HCT116 (cell line): ENCODE results near the gene ITGB6. TPM values are rescaled to one million over a fixed set of nuclear protein-coding genes. Genes with fewer than 3 reads are reported as not detected.

Experiments
- ATAC-seq: fragments of 200-7000 bp; cut with Tn5 transposase; 2 replicates; pipeline ENCODE4 v1.9.1; 2020; ENCODE audit warnings: mild to moderate bottlenecking, moderate library complexity
- BruUV-seq: library from RNA; stranded (reverse); fragments of 400-500 nt; replicated peaks from 2 replicates; lab custom pipeline; 2021; lab: Mats Ljungman, UMichigan
- CTCF ChIA-PET: fragments of 300-600 bp; sonication (Branson Sonifier 250); formaldehyde crosslinking; loops from one replicate; lab custom pipeline; 2021; ENCODE audit warnings: antibody characterized with exemption; lab: Charles Lee
- POLR2A ChIA-PET: fragments of 300-600, 350-600 bp; sonication (Branson Sonifier 250); formaldehyde crosslinking; loops from one replicate; lab custom pipeline; 2021; ENCODE audit warnings: antibody characterized with exemption; lab: Charles Lee
- RAD21 ChIA-PET, 2 experiments: fragments of 300-600 bp; sonication (Branson Sonifier 250); formaldehyde crosslinking; loops; one replicate each; lab custom pipeline; 2023; ENCODE audit warnings: low total read pairs in 2 of 2; ENCODE audit not compliant: uncharacterized antibody in 2 of 2, unreplicated experiment in 2 of 2, low non-redundant PET in 1 of 2; lab: Charles Lee
- DNase-seq: peaks from one replicate; pipeline ENCODE4 v3.0.0-alpha.2; 2010; ENCODE audit warnings: low read depth, low spot score
- H2AFZ ChIP-seq: fragments of 200-600 bp; shearing (Covaris generic), sonication (generic); 2 replicates; pipeline ENCODE4 v1.6.1; 2017; ENCODE audit warnings: low read depth, mixed run types, mixed read lengths, antibody characterized with exemption, low read length; ENCODE audit not compliant: poor library complexity, severe bottlenecking
- H3K27ac ChIP-seq: 2 replicates; pipeline ENCODE4 v1.5.1; 2012; ENCODE audit warnings: low read depth, low read length
- H3K27me3 ChIP-seq: fragments of 200-600 bp; sonication (generic); 2 replicates; pipeline ENCODE4 v1.6.1; 2016; ENCODE audit warnings: mixed run types, low read length, mixed read lengths; ENCODE audit not compliant: insufficient read depth
- H3K36me3 ChIP-seq, 2 experiments: fragments of 200-500 bp in 1 of 2; fragments of 200-600 bp in 1 of 2; sonication (Bioruptor generic) in 1 of 2; sonication (generic) in 1 of 2; 2 replicates each; pipeline versions ENCODE4 v1.5.1 to v1.6.1; 2014 to 2016; ENCODE audit warnings: low read length in 2 of 2, inconsistent platforms in 1 of 2, mixed read lengths in 1 of 2, mixed run types in 1 of 2; ENCODE audit not compliant: insufficient read depth in 2 of 2, control insufficient read depth in 1 of 2
- H3K4me1 ChIP-seq, 2 experiments: fragments of 200-600 bp in 1 of 2; sonication (generic) in 1 of 2; 2 replicates each; pipeline versions ENCODE4 v1.5.1 to v1.6.1; 2012 to 2017; ENCODE audit warnings: low read length in 2 of 2, inconsistent platforms in 1 of 2, mild to moderate bottlenecking in 1 of 2, mixed read lengths in 1 of 2, mixed run types in 1 of 2, moderate library complexity in 1 of 2; ENCODE audit not compliant: insufficient read depth in 2 of 2, control insufficient read depth in 1 of 2
- H3K4me2 ChIP-seq: fragments of 200-600 bp; sonication (generic); 2 replicates; pipeline ENCODE4 v1.6.1; 2017; ENCODE audit warnings: mixed run types, low read length, mixed read lengths
- H3K4me3 ChIP-seq, 2 experiments: fragments of 200-600 bp in 1 of 2; sonication (generic) in 1 of 2; replicated peaks in 1 of 2; 2 replicates each; pipeline ENCODE4 v1.5.1; 2011 to 2016; ENCODE audit warnings: low read length in 2 of 2, control low read depth in 1 of 2, low read depth in 1 of 2, mild to moderate bottlenecking in 1 of 2, mixed read lengths in 1 of 2, mixed run types in 1 of 2
- H3K79me2 ChIP-seq: fragments of 200-600 bp; sonication (generic); 2 replicates; pipeline ENCODE4 v1.6.1; 2017; ENCODE audit warnings: mild to moderate bottlenecking, mixed run types, low read length, moderate library complexity, mixed read lengths; ENCODE audit not compliant: insufficient read depth
- H3K9ac ChIP-seq: fragments of 200-600 bp; sonication (generic); 2 replicates; pipeline ENCODE4 v1.6.1; 2016; ENCODE audit warnings: low read length, mixed read lengths
- H3K9me2 ChIP-seq: fragments of 200-600 bp; sonication (generic), shearing (Covaris generic); 2 replicates; pipeline ENCODE4 v1.6.1; 2017; ENCODE audit warnings: mixed run types, mild to moderate bottlenecking, moderate library complexity; ENCODE audit not compliant: insufficient read depth
- H3K9me3 ChIP-seq, 2 experiments: fragments of 200-500 bp in 1 of 2; fragments of 200-600 bp in 1 of 2; sonication (Bioruptor generic) in 1 of 2; sonication (generic) in 1 of 2; 2 replicates each; pipeline ENCODE4 v1.6.1; 2014 to 2017; ENCODE audit warnings: low read length in 2 of 2, mixed read lengths in 2 of 2, inconsistent platforms in 1 of 2, low read depth in 1 of 2, mild to moderate bottlenecking in 1 of 2, mixed run types in 1 of 2, moderate library complexity in 1 of 2; ENCODE audit not compliant: control insufficient read depth in 1 of 2, insufficient read depth in 1 of 2
- H4K20me1 ChIP-seq: fragments of 200-600 bp; sonication (generic), shearing (Covaris generic); 2 replicates; pipeline ENCODE4 v1.6.1; 2017; ENCODE audit warnings: mixed run types, mild to moderate bottlenecking, moderate library complexity; ENCODE audit not compliant: insufficient read depth
- CBX3 ChIP-seq: IDR thresholded peaks from 2 replicates; pipeline ENCODE4 v1.6.1; 2012; ENCODE audit warnings: low read depth
- CEBPB ChIP-seq: IDR thresholded peaks from 2 replicates; pipeline ENCODE4 v1.6.1; 2012; ENCODE audit warnings: low read depth
- CTCF ChIP-seq, 3 experiments: fragments of 200-600 bp in 1 of 3; sonication (generic) in 1 of 3; IDR thresholded peaks in 2 of 3; conservative IDR thresholded peaks in 1 of 3; 2 replicates each; pipeline ENCODE4 v1.5.1; 2012 to 2017; ENCODE audit warnings: low read depth in 2 of 3, low read length in 2 of 3, antibody characterized with exemption in 1 of 3, borderline replicate concordance in 1 of 3, control low read depth in 1 of 3, mild to moderate bottlenecking in 1 of 3, mixed read lengths in 1 of 3, mixed run types in 1 of 3, moderate library complexity in 1 of 3; ENCODE audit not compliant: insufficient read depth in 1 of 3
- ELF1 ChIP-seq: IDR thresholded peaks from 2 replicates; pipeline ENCODE4 v1.6.1; 2012; ENCODE audit warnings: low read depth, borderline replicate concordance
- EZH2 ChIP-seq: fragments of 200-600 bp; sonication (generic); IDR thresholded peaks from 2 replicates; pipeline ENCODE4 v1.6.1; 2017; ENCODE audit warnings: antibody characterized with exemption, mixed run types
- FOSL1 ChIP-seq: IDR thresholded peaks from 2 replicates; pipeline ENCODE4 v1.6.1; 2012; ENCODE audit warnings: low read depth
- JUND ChIP-seq: IDR thresholded peaks from 2 replicates; pipeline ENCODE4 v1.6.1; 2012
- MAX ChIP-seq: IDR thresholded peaks from 2 replicates; pipeline ENCODE4 v1.6.1; 2012
- POLR2AphosphoS5 ChIP-seq: IDR thresholded peaks from 2 replicates; pipeline ENCODE4 v1.6.1; 2011; ENCODE audit warnings: mild to moderate bottlenecking, low read depth, low read length, moderate library complexity
- RAD21 ChIP-seq: IDR thresholded peaks from 2 replicates; pipeline ENCODE4 v1.6.1; 2012; ENCODE audit warnings: low read depth, mild to moderate bottlenecking
- REST ChIP-seq: IDR thresholded peaks from 2 replicates; pipeline ENCODE4 v1.6.1; 2012; ENCODE audit warnings: low read depth
- SIN3A ChIP-seq: IDR thresholded peaks from 2 replicates; pipeline ENCODE4 v1.6.1; 2012; ENCODE audit warnings: low read depth
- SP1 ChIP-seq: IDR thresholded peaks from 2 replicates; pipeline ENCODE4 v1.6.1; 2012; ENCODE audit warnings: low read depth
- YY1 ChIP-seq: IDR thresholded peaks from 2 replicates; pipeline ENCODE4 v1.6.1; 2011; ENCODE audit warnings: low read length, low read depth, moderate library complexity, mild to moderate bottlenecking; ENCODE audit not compliant: insufficient replicate concordance; ENCODE audit errors: extremely low read depth
- ZBTB33 ChIP-seq: IDR thresholded peaks from 2 replicates; pipeline ENCODE4 v1.6.1; 2011; ENCODE audit warnings: mild to moderate bottlenecking, low read length, moderate library complexity; ENCODE audit not compliant: insufficient replicate concordance; ENCODE audit errors: extremely low read depth
- ZNF274 ChIP-seq: fragments of 200-500 bp; sonication (Bioruptor generic); IDR thresholded peaks from 2 replicates; pipeline ENCODE4 v1.6.1; 2014; ENCODE audit warnings: mild to moderate bottlenecking, low read depth, low read length, inconsistent platforms
- intact Hi-C: fragments of 100-400 bp; cut with micrococcal nuclease; formaldehyde crosslinking; loops from 2 replicates; pipeline ENCODE4 v1.10.0; 2022
- total RNA-seq: library from RNA; stranded (reverse); gene quantifications from one replicate; pipeline ENCODE4 v1.2.1, GENCODE V29; 2021; ENCODE audit not compliant: unreplicated experiment

ITGB6 gene
- total RNA-seq, 1 experiment from 2014 or later: 0.12 TPM

- TF ChIP-seq RAD21 (no peak), EZH2 (no peak), YY1 (no peak), SIN3A (no peak), CTCF (IDR thresholded peaks at IDR 0.05 in 2 of 3, conservative IDR thresholded peaks at IDR 0.05 in 1 of 3; ENCODE audit: borderline replicate concordance in 1 of 3, insufficient read depth in 1 of 3, low read depth in 2 of 3, low read length in 2 of 3) (no peak), FOSL1 (no peak), MAX (no peak), ZNF274 (no peak), ELF1 (no peak), SP1 (no peak), JUND (no peak), CEBPB (no peak), CBX3 (no peak), REST (no peak), POLR2AphosphoS5 (no peak), ZBTB33 (no peak)
- Histone ChIP-seq H3K27me3 (no peaks in the 10 kb centered on the region), H2AFZ (peak overlapping the region; percentile 64), H3K9me3 (no peaks in the 10 kb centered on the region), H3K27ac (no peak overlapping the region), H4K20me1 (no peaks in the 10 kb centered on the region), H3K9me2 (no peaks in the 10 kb centered on the region), H3K4me1 (peaks cover 34 to 81% of the 10 kb centered on the region in 2 experiments), H3K4me3 (no peak overlapping the region), H3K9ac (no peak overlapping the region), H3K4me2 (peak overlapping the region; percentile 57), H3K36me3 (no peaks in the 10 kb centered on the region), H3K79me2 (no peaks in the 10 kb centered on the region)
- ATAC-seq (no peak), DNase-seq (no peak)
- no TSS peak for BruUV-seq
- CTCF ChIA-PET: no interaction called here
- RAD21 ChIA-PET: no interaction called here
- intact Hi-C loops: no loop called here
- POLR2A ChIA-PET: interaction anchor here (3.8 kb wide), 1 partner anchor 14 kb away, joined by 21 read pairs; no protein-coding TSS in a partner anchor
Measured at GRCh38 chr2:160227293-160227915, 27.3 kb upstream of the ITGB6 start.
